SK-MEL-5 (cell line): ENCODE results near the gene HS6ST2. TPM values are rescaled to one million over a fixed set of nuclear protein-coding genes. Genes with fewer than 3 reads are reported as not detected.

Source experiments
- DNase-seq: peaks from one replicate; pipeline ENCODE4 v3.0.0-alpha.2; 2016; ENCODE audit warnings: low read depth, low spot score
- in situ Hi-C: cut with HindIII; loops from 2 replicates; pipeline ENCODE4 v1.10.0; 2016; ENCODE audit warnings: low sequenced_read_pairs, high pct_unique_total_duplicates, low pct_unique_long_range_greater_than_20kb
- total RNA-seq: library from RNA; depleted of rRNA; stranded (reverse); fragments of >200 nt; shearing (Covaris generic); gene quantifications from 2 replicates; pipeline ENCODE4 v1.2.3, GENCODE V29; 2014

The HS6ST2 gene
- total RNA-seq, 1 experiment from 2014 or later, result 5.6 TPM

DNA sequence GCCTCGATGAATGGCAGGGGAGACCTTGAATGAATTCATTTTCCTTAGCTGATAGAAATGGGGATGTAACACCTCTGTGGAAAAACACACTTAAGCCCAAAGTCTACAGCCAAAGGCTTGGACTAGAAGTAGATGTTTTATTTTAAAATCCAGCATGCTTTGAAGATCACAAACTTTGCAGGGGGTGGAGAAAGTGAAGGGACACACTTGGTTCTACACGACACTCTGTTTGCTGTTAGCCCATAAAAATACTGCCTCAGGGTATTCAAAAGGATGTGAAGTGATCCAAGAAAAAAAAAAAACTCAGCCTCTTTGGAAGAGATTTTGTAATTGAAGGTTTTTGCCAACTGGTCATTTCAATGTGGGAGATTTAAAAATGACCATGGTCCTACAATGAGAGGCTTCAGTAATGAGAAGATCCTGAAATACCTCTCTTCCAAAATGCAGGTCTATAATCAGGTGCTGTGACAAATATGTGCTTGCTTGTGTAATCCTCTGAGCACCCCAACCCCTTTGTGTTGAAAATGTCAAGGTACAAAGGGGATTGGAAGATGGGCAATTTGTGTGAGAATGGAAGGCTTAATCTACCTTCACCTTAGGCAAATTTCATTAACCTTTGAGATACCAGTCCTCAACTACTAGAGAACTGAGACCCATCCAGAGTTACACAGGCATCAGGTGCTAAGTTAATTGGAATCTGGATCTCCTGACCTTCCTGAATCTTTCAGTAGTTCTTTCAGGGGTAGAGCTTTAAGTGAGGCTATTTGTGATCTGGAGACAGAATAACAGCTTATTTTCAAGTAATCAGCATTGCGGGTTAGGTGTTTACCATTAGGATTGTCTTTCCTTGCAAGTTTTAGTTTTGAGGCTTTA lies 82.5 kb downstream of the HS6ST2 start:
- no peak for DNase-seq
- in situ Hi-C loops, result no loop called here

- in situ Hi-C loops, result no loop called here
- no peak for DNase-seq
These were observed 95.9 kb downstream of the HS6ST2 start for GRCh38 chrX:132862562-132862961.

GRCh38 chrX:132861076-132861475 lies 97.4 kb downstream of the HS6ST2 start:
- no peak for DNase-seq
- in situ Hi-C loops, result no loop called here

DNA sequence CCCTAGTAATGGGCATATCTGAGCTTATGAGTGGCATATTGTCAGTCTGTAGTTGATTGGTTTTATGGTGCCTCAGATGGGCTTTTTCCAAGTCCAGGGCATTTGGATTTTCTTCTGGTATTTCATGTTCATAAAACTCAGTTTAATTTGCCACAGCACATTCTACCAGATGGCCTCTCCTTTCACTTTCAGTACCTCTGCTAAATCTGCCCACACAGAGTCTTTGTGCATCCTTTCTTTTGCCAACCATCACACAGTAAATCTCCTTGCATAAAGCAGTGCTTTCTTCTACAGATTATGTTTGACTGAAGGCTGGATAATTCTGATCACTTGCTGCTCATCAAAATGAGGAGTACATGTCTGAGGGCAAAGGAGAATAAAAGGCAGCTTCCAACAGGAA lies 98.2 kb downstream of the HS6ST2 start:
- in situ Hi-C loops, result no loop called here

GRCh38 chrX:132858018-132858417 lies 100.4 kb downstream of the HS6ST2 start:
- in situ Hi-C loops, result no loop called here
- DNase-seq, result no peak

More for the DNA sequence above, 98.2 kb downstream of the HS6ST2 start:
- DNase-seq, result no peak

DNA sequence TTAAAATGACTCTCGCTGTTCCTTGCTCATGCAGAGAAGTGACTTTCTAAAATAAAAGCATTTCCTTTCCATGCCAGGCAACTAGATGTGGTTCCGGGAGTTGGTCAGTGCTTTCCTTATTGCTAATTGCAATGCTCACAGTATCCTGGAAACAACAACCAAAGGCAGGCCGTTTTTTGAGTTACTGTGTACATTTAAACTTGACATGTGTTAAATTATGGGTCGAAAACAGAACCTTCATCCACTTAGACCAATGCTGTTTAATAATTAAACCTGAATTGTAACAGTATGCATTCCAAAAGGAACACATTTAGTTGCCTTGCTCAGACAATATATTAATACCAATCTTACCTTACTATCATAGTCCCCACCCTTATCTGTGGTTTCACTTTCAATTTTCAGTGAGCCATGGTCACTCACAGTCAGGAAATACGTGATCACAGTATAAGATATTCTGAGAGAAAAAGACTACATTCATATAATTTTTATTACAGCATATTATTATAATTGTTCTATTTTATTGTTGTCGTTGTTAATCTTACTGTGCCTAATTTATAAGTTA lies 102.6 kb downstream of the HS6ST2 start:
- in situ Hi-C loops, result no loop called here
- no peak for DNase-seq

DNA sequence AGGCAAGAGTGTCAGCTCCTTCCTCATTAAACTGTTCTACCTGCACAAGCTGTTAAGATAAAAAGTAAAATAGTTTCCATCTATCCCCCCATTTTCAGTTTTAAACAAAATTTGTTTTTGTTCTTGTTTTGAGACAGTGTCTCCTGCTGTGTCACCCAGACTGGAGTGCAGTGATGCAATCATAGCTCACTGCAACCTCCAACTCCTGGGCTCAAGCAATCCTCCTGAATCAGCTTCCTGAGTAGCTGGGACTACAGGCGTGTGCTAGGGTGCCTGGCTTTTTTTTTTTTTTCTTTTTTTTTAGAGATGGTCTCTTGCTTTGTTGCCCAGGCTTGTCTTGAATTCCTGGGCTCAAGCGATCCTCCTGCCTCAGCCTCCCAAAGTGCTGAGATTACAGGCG lies 105.4 kb downstream of the HS6ST2 start:
- no peak for DNase-seq
- in situ Hi-C loops, result no loop called here

- in situ Hi-C loops, result no loop called here
- peak; percentile 7 for DNase-seq
These were observed 110.0 kb downstream of the HS6ST2 start for GRCh38 chrX:132848296-132848970.

DNA sequence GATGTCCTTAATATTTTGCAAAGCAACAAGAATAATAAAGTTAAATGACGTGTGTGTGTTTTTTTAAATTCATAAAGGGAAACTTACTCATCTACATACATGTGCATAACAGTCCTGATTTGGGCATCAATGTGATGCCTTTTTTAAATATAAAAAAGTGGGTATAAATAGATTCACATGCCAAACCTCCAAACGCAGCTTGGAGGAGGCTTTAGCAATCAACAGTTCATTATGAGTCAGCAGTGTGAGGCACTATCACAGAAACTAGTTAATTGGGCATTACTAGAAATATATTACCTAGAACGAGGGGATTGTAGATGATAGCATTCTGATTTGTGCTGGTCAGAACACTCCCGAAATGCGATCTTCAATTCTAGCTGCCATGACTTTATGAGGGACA lies 115.1 kb downstream of the HS6ST2 start:
- in situ Hi-C loops, result no loop called here
- no peak for DNase-seq

DNA sequence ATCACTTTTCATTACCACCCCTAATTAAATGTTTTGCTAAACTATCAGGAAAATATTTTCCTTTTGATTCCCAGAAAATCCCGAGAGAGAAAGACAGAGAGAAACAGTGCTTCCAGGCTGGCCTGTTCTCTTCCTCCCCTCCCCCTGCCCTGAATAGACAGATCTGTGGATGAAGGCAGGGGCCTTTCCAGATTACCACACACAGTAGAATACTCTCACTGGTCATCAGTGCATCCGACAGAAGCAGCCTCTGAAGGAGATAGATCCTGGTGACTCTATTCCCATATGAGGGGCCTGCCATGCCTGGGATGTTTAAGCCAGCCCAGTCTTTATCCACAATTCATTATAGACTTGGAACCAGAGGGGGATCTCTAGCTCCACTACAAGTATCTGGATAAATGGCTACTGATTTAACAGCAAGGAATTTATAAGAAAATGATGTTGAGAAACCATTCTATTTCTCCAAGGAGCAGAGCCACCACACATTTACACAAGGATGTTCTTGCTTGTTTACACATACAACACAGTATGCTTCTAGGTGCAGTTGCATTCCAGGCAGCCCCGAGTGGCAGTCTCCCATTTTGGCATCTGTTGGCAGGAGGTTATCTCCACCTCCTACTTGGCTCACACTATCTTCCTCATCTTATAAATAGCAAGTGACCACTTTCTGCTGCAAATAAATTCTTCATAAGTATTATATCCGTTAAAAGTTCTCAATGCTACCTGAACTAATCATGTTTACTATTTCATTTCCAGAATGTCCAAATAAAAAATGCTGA lies 115.8 kb downstream of the HS6ST2 start:
- no peak for DNase-seq
- in situ Hi-C loops, result no loop called here

GRCh38 chrX:132837967-132838366 lies 120.5 kb downstream of the HS6ST2 start:
- in situ Hi-C loops, result no loop called here

DNA sequence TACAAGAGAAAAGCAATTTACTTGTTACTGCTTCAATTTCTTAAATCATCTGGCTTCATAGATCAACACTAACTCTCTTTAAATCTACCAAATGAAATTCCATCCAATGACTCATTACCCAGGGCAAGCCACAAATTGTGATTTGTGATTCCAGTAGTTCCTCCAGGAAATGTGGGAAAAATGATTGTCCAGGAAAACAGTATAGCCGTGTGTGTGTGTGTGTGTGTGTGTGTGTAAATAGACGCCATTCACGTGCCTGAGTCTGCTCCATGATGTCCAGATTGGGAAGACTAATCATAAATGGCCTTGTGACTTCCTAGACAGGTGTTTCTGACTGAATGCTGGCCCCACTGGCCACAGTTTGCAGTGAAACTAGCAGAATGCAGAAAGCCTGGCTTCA lies 121.3 kb downstream of the HS6ST2 start:
- in situ Hi-C loops, result no loop called here
- DNase-seq, result peak; percentile 22

More at GRCh38 chrX:132837967-132838366, 120.5 kb downstream of the HS6ST2 start:
- no peak for DNase-seq

DNA sequence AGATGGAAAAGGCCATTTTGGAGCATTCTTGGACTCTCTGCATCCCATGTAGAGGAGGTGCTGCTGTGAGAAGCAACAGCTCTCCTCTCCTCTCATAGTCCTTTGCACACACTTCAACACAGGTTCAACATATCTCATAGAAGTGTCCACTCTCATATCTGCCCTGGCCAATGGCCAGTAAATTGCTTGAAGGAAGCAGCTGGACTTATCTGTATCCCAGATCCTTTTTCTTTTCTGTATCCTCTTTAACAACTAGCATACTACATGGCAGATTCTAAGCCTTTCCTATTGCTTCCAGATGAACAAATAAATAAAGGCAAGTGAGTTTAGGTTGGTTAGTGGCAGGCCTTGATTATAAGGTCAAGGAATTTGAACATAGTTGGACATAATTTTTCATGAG lies 122.0 kb downstream of the HS6ST2 start:
- no peak for DNase-seq
- in situ Hi-C loops, result no loop called here

GRCh38 chrX:132834741-132835140 lies 123.7 kb downstream of the HS6ST2 start:
- DNase-seq, result no peak
- in situ Hi-C loops, result no loop called here

GRCh38 chrX:132834109-132834508 lies 124.3 kb downstream of the HS6ST2 start:
- peak; percentile 28 for DNase-seq

DNA sequence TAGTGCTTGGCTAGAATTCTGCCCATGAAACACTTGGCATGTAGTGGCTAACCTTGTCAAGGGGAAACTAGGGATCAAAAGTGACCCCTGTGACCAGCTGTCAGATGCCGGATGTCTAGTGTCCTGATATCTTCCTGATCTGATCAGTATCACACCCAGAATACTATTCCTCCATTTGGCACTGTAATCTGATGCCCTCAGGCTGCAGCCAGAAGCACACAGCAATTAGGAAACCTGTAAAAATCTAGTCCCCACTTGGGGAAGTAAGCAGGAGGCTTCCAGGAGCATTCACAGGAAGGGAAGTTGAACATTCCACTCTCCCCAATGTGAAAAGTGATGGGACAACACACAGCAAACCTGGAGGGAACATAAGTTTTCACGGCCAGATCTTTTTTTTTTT lies 125.1 kb downstream of the HS6ST2 start:
- in situ Hi-C loops, result no loop called here
- no peak for DNase-seq

More at GRCh38 chrX:132834109-132834508, 124.3 kb downstream of the HS6ST2 start:
- in situ Hi-C loops, result no loop called here

DNA sequence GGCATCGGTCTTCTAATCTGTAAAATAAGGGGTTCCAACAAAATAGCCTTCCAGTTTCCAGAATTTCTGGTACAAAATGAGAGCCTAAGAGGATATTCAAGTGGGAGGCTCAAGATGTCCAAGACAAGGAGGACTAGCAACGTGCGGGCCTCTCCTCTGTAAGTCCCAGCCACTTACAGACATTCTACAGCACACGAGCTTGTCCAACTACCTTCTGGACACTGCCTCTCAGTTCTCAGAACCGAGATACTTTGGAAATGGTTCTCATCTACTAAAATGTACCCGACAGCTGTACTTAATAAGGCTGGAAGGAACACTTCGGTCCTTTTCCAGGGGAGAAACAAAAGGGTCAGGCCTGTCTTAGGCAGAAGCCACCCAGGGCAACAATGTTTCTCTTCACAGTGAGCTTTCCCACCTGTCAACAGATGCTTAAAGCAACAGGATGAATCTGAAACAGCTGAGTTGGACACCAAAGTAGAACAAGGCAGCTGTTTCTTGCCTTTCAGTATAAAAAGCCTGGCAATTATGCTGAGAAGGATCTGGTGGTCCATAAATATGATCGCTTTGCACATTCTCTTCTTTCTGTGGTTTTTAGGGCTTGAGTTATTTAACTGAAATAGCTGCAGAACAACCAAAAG lies 127.0 kb downstream of the HS6ST2 start:
- in situ Hi-C loops, result no loop called here
- no peak for DNase-seq
